ENCODE results near the gene PDCD7. TPM values are rescaled to one million over a fixed set of nuclear protein-coding genes. Genes with fewer than 3 reads are reported as not detected.
"Not testable (repeated sequence)": the region's sequence is repeated elsewhere in the genome, so short reads cannot be mapped to it uniquely, and the experiment has no call there.

PDCD7 gene
- total and polyA plus RNA-seq, 12 donors: 9.0 to 25.1 (median 15.9) TPM

GRCh38 chr15:65095011-65095746 lies 38.4 kb downstream of the PDCD7 start:
- no peaks in the 10 kb centered on the region for H3K27me3 ChIP-seq
- DNase-seq: no peak
- no peaks in the 10 kb centered on the region for H3K9me3 ChIP-seq
- intact Hi-C loops (cut with DNase I): loop anchor here in 1 of 10 donors (5.0 kb wide), 1 partner anchor 38 kb away; no protein-coding TSS in a partner anchor
- peak in 2 of 8 donors; percentile 8 to 18 for ATAC-seq
- H3K4me1 ChIP-seq: peaks cover 0 to 29% (median 8%) of the 10 kb centered on the region in 9 donors
- TF ChIP-seq CTCF (IDR thresholded peaks at IDR 0.05): no peak
- H3K36me3 ChIP-seq: peaks cover 0 to 38% (median 9%) of the 10 kb centered on the region in 9 donors
- H3K4me3 ChIP-seq: no peak overlapping the region
- H3K27ac ChIP-seq: peak overlapping the region in 1 of 10 donors; percentile 17
- WGBS, 2 donors: 70 to 82% methylated on average over 5 of the region's 5 CpGs

GRCh38 chr15:65094294-65094995 lies 39.2 kb downstream of the PDCD7 start:
- intact Hi-C loops (cut with DNase I): no loop called here
- Histone ChIP-seq H3K4me3 (no peak overlapping the region), H3K36me3 (peaks cover 0 to 31% (median 8%) of the 10 kb centered on the region in 9 donors), H3K27me3 (no peaks in the 10 kb centered on the region), H3K27ac (peak overlapping the region in 2 of 10 donors; percentile 17 to 25), H3K4me1 (peaks cover 0 to 36% (median 9%) of the 10 kb centered on the region in 9 donors), H3K9me3 (no peaks in the 10 kb centered on the region)
- ATAC-seq: peak in 7 of 8 donors; percentile 14 to 84 (median 51)
- TF ChIP-seq CTCF (IDR thresholded peaks at IDR 0.05): no peak
- 66 to 78% methylated on average over 14 of the region's 14 CpGs for WGBS, 2 donors
- no peak for DNase-seq

GRCh38 chr15:65093793-65094170 lies 39.8 kb downstream of the PDCD7 start:
- H3K36me3 ChIP-seq: peaks cover 0 to 24% (median 2%) of the 10 kb centered on the region in 9 donors
- H3K27ac ChIP-seq; DNase-seq; H3K9me3 ChIP-seq; H3K4me3 ChIP-seq; intact Hi-C loops (cut with DNase I); ATAC-seq; H3K27me3 ChIP-seq: not testable (repeated sequence)
- peaks cover under 1 to 43% (median 15%) of the 10 kb centered on the region in 9 donors for H3K4me1 ChIP-seq
- WGBS, 2 donors: 92 to 95% methylated on average over 13 of the region's 13 CpGs

- no peak for TF ChIP-seq CTCF (IDR thresholded peaks at IDR 0.05)
- Histone ChIP-seq H3K27ac (peak overlapping the region in 1 of 10 donors; percentile 24), H3K4me1 (peaks cover 6 to 49% (median 21%) of the 10 kb centered on the region in 9 donors), H3K27me3 (no peaks in the 10 kb centered on the region), H3K36me3 (peaks cover 0 to 18% (median 0%) of the 10 kb centered on the region in 9 donors), H3K9me3 (no peaks in the 10 kb centered on the region), H3K4me3 (no peak overlapping the region)
- WGBS, 2 donors: 89 to 92% methylated on average over 17 of the region's 17 CpGs
- DNase-seq (no peak), ATAC-seq (no peak)
- intact Hi-C loops (cut with DNase I): no loop called here
Measured at GRCh38 chr15:65092911-65093792, 40.5 kb downstream of the PDCD7 start.
